Measurements from ENCODE around the gene TRIM17.
A peak's percentile ranks its signal among the peaks of the same experiment; 100 is the strongest.

TRIM17 gene

GRCh38 chr1:228416217-228416933, at the start of gene TRIM17:
TSS of gene TRIM17 (minus strand) at chr1:228416861. CDS start at chr1:228415072, 1,789 bp downstream.
- DNase-seq (ENCODE audit: low read depth) = no peak

- no peak for DNase-seq (ENCODE audit: low read depth)
Measured at GRCh38 chr1:228465571-228466146, 49.0 kb upstream of the TRIM17 start.

GRCh38 chr1:228465141-228465540, 48.5 kb upstream of the TRIM17 start:
- DNase-seq (ENCODE audit: low read depth) = no peak

GRCh38 chr1:228464487-228464983, 47.9 kb upstream of the TRIM17 start:
- peak; percentile 83 for DNase-seq (ENCODE audit: low read depth)

GRCh38 chr1:228463559-228464455, 47.1 kb upstream of the TRIM17 start:
- no peak for DNase-seq (ENCODE audit: low read depth)

GRCh38 chr1:228463009-228463558, 46.4 kb upstream of the TRIM17 start:
- no peak for DNase-seq (ENCODE audit: low read depth)

GRCh38 chr1:228462560-228462959, 45.9 kb upstream of the TRIM17 start:
- no peak for DNase-seq (ENCODE audit: low read depth)

- DNase-seq (ENCODE audit: low read depth) = no peak
Measured at GRCh38 chr1:228460821-228461220, 44.2 kb upstream of the TRIM17 start.

GRCh38 chr1:228459091-228459993, 42.7 kb upstream of the TRIM17 start:
- DNase-seq (ENCODE audit: low read depth) = peak; percentile 27

GRCh38 chr1:228457396-228458176, 40.9 kb upstream of the TRIM17 start:
- DNase-seq (ENCODE audit: low read depth) = peak; percentile 66

GRCh38 chr1:228457017-228457395, 40.3 kb upstream of the TRIM17 start:
- DNase-seq (ENCODE audit: low read depth) = no peak

- no peak for DNase-seq (ENCODE audit: low read depth)
Measured at GRCh38 chr1:228456252-228457016, 39.8 kb upstream of the TRIM17 start.

- DNase-seq (ENCODE audit: low read depth) = no peak
Measured at GRCh38 chr1:228455715-228456114, 39.1 kb upstream of the TRIM17 start.

GRCh38 chr1:228454238-228454637, 37.6 kb upstream of the TRIM17 start:
- no peak for DNase-seq (ENCODE audit: low read depth)

- no peak for DNase-seq (ENCODE audit: low read depth)
Measured at GRCh38 chr1:228453614-228454013, 37.0 kb upstream of the TRIM17 start.

- DNase-seq (ENCODE audit: low read depth) = no peak
Measured at GRCh38 chr1:228453022-228453560, 36.4 kb upstream of the TRIM17 start.

GRCh38 chr1:228452194-228453021, 35.7 kb upstream of the TRIM17 start:
- DNase-seq (ENCODE audit: low read depth) = no peak

- DNase-seq (ENCODE audit: low read depth) = no peak
Measured at GRCh38 chr1:228450200-228450599, 33.5 kb upstream of the TRIM17 start.
